ENCODE results near the gene ZBTB21.

DNA sequence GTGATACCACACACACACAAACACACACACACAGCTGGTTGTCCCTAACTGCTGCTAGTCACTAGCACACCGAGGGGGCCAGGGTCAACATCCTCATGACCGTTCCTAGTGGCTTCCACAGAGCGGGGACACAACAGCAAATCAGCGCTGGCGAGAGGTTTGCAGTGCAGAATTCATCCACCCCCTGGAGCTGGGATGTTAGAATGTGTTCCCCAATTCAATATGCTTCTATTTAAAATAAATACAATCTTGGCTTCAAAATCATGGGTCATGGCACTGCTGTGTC lies 40.1 kb downstream of the ZBTB21 start:
- TF ChIP-seq POLR2AphosphoS5 (IDR thresholded peaks at IDR 0.05; ENCODE audit: low read depth, low read length) (no peak), SIN3A (IDR thresholded peaks at IDR 0.05; ENCODE audit: borderline replicate concordance, insufficient read depth, low read depth, low read length) (no peak)
- TF ChIP-seq, protein P1, sequence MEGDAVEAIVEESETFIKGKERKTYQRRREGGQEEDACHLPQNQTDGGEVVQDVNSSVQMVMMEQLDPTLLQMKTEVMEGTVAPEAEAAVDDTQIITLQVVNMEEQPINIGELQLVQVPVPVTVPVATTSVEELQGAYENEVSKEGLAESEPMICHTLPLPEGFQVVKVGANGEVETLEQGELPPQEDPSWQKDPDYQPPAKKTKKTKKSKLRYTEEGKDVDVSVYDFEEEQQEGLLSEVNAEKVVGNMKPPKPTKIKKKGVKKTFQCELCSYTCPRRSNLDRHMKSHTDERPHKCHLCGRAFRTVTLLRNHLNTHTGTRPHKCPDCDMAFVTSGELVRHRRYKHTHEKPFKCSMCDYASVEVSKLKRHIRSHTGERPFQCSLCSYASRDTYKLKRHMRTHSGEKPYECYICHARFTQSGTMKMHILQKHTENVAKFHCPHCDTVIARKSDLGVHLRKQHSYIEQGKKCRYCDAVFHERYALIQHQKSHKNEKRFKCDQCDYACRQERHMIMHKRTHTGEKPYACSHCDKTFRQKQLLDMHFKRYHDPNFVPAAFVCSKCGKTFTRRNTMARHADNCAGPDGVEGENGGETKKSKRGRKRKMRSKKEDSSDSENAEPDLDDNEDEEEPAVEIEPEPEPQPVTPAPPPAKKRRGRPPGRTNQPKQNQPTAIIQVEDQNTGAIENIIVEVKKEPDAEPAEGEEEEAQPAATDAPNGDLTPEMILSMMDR (IDR thresholded peaks at IDR 0.05) = no peak
- TF ChIP-seq, protein P2, sequence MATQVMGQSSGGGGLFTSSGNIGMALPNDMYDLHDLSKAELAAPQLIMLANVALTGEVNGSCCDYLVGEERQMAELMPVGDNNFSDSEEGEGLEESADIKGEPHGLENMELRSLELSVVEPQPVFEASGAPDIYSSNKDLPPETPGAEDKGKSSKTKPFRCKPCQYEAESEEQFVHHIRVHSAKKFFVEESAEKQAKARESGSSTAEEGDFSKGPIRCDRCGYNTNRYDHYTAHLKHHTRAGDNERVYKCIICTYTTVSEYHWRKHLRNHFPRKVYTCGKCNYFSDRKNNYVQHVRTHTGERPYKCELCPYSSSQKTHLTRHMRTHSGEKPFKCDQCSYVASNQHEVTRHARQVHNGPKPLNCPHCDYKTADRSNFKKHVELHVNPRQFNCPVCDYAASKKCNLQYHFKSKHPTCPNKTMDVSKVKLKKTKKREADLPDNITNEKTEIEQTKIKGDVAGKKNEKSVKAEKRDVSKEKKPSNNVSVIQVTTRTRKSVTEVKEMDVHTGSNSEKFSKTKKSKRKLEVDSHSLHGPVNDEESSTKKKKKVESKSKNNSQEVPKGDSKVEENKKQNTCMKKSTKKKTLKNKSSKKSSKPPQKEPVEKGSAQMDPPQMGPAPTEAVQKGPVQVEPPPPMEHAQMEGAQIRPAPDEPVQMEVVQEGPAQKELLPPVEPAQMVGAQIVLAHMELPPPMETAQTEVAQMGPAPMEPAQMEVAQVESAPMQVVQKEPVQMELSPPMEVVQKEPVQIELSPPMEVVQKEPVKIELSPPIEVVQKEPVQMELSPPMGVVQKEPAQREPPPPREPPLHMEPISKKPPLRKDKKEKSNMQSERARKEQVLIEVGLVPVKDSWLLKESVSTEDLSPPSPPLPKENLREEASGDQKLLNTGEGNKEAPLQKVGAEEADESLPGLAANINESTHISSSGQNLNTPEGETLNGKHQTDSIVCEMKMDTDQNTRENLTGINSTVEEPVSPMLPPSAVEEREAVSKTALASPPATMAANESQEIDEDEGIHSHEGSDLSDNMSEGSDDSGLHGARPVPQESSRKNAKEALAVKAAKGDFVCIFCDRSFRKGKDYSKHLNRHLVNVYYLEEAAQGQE (IDR thresholded peaks at IDR 0.05; ENCODE audit: insufficient read depth in 1 of 2, low read depth in 2 of 2, low read length in 1 of 2) = no peak
